Activated naive CD4-positive, alpha-beta T cell treated with anti-CD3 and anti-CD28 coated beads for 36 hours (primary cell): ENCODE data around the gene CMIP. TPM values are rescaled to one million over a fixed set of nuclear protein-coding genes. Genes with fewer than 3 reads are reported as not detected.
A peak's percentile ranks its signal among the peaks of the same experiment; 100 is the strongest.

Experiments used
- CTCF ChIA-PET: fragments of 350-600 bp; sonication (Branson Sonifier 250); formaldehyde crosslinking; loops from one replicate; lab custom pipeline; 2021; ENCODE audit warnings: antibody characterized with exemption; lab: Charles Lee
- DNase-seq: peaks from one replicate; pipeline ENCODE4 v3.0.0-alpha.2; 2020
- H3K27ac Mint-ChIP-seq: one replicate; pipeline ENCODE4 v1.8.0; 2021; ENCODE audit warnings: mild to moderate bottlenecking, mixed read lengths
- H3K27me3 Mint-ChIP-seq: one replicate; pipeline ENCODE4 v1.8.0; 2021; ENCODE audit warnings: low read depth, mixed read lengths
- H3K36me3 Mint-ChIP-seq: one replicate; pipeline ENCODE4 v1.8.0; 2021; ENCODE audit warnings: low read depth, mixed read lengths
- H3K4me1 Mint-ChIP-seq: one replicate; pipeline ENCODE4 v1.8.0; 2021; ENCODE audit warnings: low read depth, mixed read lengths
- H3K4me3 Mint-ChIP-seq: one replicate; pipeline ENCODE4 v1.8.0; 2021; ENCODE audit warnings: mild to moderate bottlenecking, moderate library complexity, mixed read lengths
- H3K9me3 Mint-ChIP-seq: one replicate; pipeline ENCODE4 v1.8.0; 2021; ENCODE audit warnings: mixed read lengths
- intact Hi-C: fragments of 100-400 bp; cut with micrococcal nuclease; formaldehyde crosslinking; loops from one replicate; pipeline ENCODE4 v1.15.1; 2023
- total RNA-seq, 2 experiments: library from RNA; stranded (reverse); gene quantifications; one replicate each; pipeline ENCODE4 v1.2.3, GENCODE V29; 2021

Gene CMIP
- total RNA-seq, 2 experiments from 2014 or later: 28.6 to 28.8 TPM

- Mint-ChIP-seq H3K4me1 (no peaks in the 10 kb centered on the region), H3K27ac (peak overlapping the region; percentile 44), H3K27me3 (no peaks in the 10 kb centered on the region), H3K9me3 (no peaks in the 10 kb centered on the region), H3K36me3 (peaks cover 9% of the 10 kb centered on the region), H3K4me3 (no peak overlapping the region)
- CTCF ChIA-PET: no interaction called here
- DNase-seq: no peak
- intact Hi-C loops: no loop called here
Observed at GRCh38 chr16:81709016-81709900, 264.6 kb downstream of the CMIP start.

- DNase-seq: no peak
- Mint-ChIP-seq H3K4me3 (no peak overlapping the region), H3K4me1 (peaks cover 7% of the 10 kb centered on the region), H3K27me3 (no peaks in the 10 kb centered on the region), H3K27ac (no peak overlapping the region), H3K36me3 (peaks cover 9% of the 10 kb centered on the region), H3K9me3 (no peaks in the 10 kb centered on the region)
- intact Hi-C loops: no loop called here
- CTCF ChIA-PET: interaction anchor here (0.5 kb wide), 1 partner anchor 517 kb away, joined by 4 read pairs; no protein-coding TSS in a partner anchor
Observed at GRCh38 chr16:81710044-81710443, 265.4 kb downstream of the CMIP start.

DNA sequence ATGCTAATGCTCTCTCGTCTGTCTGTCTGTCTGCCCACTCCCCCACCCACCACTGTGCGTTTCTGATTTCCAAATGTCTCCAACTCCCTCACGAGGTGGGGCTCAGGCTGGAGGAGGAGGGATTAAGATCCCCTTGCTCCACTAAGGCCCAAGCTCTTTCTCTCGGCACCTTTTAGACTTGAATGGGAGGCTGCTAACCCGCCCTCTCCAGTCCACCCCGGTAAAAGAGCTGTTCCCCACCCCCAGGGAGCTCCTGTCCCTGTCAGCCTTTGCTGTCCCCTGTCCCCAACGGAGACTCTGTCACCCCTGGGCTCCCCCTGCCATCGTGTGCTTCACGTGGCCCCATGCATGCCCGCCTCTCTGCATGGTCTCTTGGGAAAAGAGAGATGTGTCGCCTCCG lies 266.0 kb downstream of the CMIP start:
- H3K36me3 Mint-ChIP-seq: peaks cover 9% of the 10 kb centered on the region
- H3K9me3 Mint-ChIP-seq: no peaks in the 10 kb centered on the region
- no peak overlapping the region for H3K4me3 Mint-ChIP-seq
- no peak for DNase-seq
- intact Hi-C loops: no loop called here
- CTCF ChIA-PET: interaction anchor here (0.5 kb wide), 1 partner anchor 517 kb away, joined by 4 read pairs; no protein-coding TSS in a partner anchor
- no peaks in the 10 kb centered on the region for H3K27me3 Mint-ChIP-seq
- H3K27ac Mint-ChIP-seq: no peak overlapping the region
- H3K4me1 Mint-ChIP-seq: peaks cover 13% of the 10 kb centered on the region

- Mint-ChIP-seq H3K27me3 (no peaks in the 10 kb centered on the region), H3K36me3 (peaks cover 9% of the 10 kb centered on the region), H3K4me3 (no peak overlapping the region), H3K9me3 (no peaks in the 10 kb centered on the region), H3K27ac (no peak overlapping the region), H3K4me1 (peaks cover 25% of the 10 kb centered on the region)
- intact Hi-C loops: no loop called here
- no peak for DNase-seq
- CTCF ChIA-PET: interaction anchor here (1.7 kb wide), 1 partner anchor 15 kb away, joined by 5 read pairs; no protein-coding TSS in a partner anchor
Observed at GRCh38 chr16:81711657-81712319, 267.2 kb downstream of the CMIP start.

DNA sequence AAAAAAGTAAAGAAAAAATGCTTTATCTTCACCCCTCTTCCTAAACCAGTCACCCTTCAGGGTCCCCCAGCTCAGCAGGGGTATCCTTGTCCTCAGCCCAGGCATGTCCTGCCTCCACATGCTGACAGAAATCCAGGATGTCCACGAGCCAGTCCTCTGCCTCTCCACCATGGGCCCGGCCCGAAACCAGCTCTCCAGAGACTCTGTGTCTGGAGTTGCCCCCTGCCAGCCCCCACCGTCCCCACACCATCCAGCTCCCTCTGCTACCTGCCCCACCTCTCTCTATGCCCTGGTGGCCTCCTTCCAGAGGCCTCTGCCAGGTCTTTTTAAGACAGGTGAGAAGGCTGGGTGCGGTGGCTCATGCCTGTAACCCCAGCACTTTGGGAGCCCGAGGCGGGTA lies 268.1 kb downstream of the CMIP start:
- CTCF ChIA-PET: interaction anchor here (0.7 to 1.7 kb wide), 3 partner anchors 15 to 563 kb away, joined by 3 to 5 read pairs (median 3); no protein-coding TSS in a partner anchor
- DNase-seq: no peak
- Mint-ChIP-seq H3K27ac (no peak overlapping the region), H3K36me3 (peaks cover 2% of the 10 kb centered on the region), H3K9me3 (no peaks in the 10 kb centered on the region), H3K4me3 (no peak overlapping the region), H3K27me3 (no peaks in the 10 kb centered on the region), H3K4me1 (peaks cover 29% of the 10 kb centered on the region)
- intact Hi-C loops: no loop called here

DNA sequence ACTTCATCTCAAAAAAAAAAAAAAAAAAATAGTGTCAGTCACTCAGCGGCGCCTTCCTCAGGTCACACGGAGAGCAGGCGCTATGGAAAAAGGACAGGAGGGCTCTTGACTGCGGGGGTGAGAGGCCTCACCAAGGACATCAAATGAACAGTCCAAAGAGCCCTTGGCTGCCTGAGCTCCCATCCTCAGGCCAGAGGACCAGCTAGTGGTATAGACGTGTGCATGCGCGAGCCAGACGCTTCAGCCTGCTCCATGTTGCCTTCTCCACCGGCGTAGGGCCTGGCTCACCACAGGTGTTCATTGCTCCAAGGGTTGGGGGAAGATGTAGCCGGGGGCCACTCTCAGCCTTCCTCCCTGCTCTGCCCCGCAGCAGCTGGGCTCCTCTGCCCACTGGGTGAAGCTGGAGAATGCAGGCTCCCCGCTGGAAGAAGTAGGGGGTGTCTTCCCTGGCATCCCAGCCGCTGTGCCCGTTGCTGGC lies 268.7 kb downstream of the CMIP start:
- intact Hi-C loops: no loop called here
- no peaks in the 10 kb centered on the region for H3K9me3 Mint-ChIP-seq
- H3K36me3 Mint-ChIP-seq: no peaks in the 10 kb centered on the region
- H3K27ac Mint-ChIP-seq: no peak overlapping the region
- H3K27me3 Mint-ChIP-seq: no peaks in the 10 kb centered on the region
- peaks cover 34% of the 10 kb centered on the region for H3K4me1 Mint-ChIP-seq
- no peak for DNase-seq
- CTCF ChIA-PET: interaction anchor here (0.7 to 1.7 kb wide), 4 partner anchors 16 to 564 kb away, joined by 3 to 5 read pairs (median 3); no protein-coding TSS in a partner anchor
- no peak overlapping the region for H3K4me3 Mint-ChIP-seq

DNA sequence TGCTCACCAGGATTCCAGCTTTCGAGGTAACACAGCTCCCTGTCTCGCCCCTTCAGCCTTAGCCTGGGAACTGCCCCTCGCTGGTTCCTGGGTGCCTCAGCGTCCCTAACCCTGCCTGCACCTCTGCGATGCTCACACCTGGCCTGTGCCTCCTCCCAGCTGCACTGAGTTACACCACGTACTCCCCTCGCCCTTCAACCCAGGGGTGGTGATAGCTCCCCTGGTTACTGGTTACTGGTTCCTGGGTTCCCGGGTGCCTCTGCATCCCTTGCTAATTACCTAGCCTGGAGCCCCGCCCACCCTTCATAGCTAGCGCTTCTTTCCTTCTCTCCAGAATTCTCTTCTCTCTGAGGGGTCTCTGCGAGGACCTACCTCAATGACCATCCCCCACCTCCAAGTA lies 269.2 kb downstream of the CMIP start:
- no peak overlapping the region for H3K27ac Mint-ChIP-seq
- no peak for DNase-seq
- CTCF ChIA-PET: interaction anchor here (0.7 to 1.7 kb wide), 3 partner anchors 17 to 303 kb away, joined by 3 to 5 read pairs (median 3); no protein-coding TSS in a partner anchor
- H3K36me3 Mint-ChIP-seq: no peaks in the 10 kb centered on the region
- intact Hi-C loops: no loop called here
- no peaks in the 10 kb centered on the region for H3K27me3 Mint-ChIP-seq
- no peak overlapping the region for H3K4me3 Mint-ChIP-seq
- peaks cover 37% of the 10 kb centered on the region for H3K4me1 Mint-ChIP-seq
- H3K9me3 Mint-ChIP-seq: no peaks in the 10 kb centered on the region

DNA sequence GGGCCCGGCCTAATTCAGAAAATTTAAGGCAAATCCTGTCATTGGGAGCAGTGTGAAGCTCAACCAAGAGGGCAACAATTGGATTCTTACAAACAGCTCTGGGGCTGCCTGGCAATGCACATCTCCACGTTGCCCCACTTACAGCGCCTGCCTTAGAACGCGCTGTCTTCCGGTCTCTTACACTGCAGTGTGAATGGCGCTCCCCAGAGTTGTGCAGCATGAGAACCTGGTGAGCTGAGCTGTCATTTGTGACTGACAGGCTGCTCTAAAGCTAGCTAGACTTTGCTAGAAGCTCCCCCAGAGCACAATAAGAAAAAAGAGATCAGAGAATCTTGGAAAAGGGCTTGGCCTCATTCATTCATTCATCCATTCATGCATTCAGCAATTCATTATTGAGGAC lies 270.0 kb downstream of the CMIP start:
- Mint-ChIP-seq H3K36me3 (no peaks in the 10 kb centered on the region), H3K9me3 (no peaks in the 10 kb centered on the region), H3K27ac (no peak overlapping the region), H3K27me3 (no peaks in the 10 kb centered on the region), H3K4me1 (peaks cover 37% of the 10 kb centered on the region), H3K4me3 (no peak overlapping the region)
- CTCF ChIA-PET: interaction anchor here (0.6 to 0.8 kb wide), 3 partner anchors 311 to 578 kb away, joined by 3 to 6 read pairs (median 4); no protein-coding TSS in a partner anchor
- intact Hi-C loops: no loop called here
- DNase-seq: no peak

DNA sequence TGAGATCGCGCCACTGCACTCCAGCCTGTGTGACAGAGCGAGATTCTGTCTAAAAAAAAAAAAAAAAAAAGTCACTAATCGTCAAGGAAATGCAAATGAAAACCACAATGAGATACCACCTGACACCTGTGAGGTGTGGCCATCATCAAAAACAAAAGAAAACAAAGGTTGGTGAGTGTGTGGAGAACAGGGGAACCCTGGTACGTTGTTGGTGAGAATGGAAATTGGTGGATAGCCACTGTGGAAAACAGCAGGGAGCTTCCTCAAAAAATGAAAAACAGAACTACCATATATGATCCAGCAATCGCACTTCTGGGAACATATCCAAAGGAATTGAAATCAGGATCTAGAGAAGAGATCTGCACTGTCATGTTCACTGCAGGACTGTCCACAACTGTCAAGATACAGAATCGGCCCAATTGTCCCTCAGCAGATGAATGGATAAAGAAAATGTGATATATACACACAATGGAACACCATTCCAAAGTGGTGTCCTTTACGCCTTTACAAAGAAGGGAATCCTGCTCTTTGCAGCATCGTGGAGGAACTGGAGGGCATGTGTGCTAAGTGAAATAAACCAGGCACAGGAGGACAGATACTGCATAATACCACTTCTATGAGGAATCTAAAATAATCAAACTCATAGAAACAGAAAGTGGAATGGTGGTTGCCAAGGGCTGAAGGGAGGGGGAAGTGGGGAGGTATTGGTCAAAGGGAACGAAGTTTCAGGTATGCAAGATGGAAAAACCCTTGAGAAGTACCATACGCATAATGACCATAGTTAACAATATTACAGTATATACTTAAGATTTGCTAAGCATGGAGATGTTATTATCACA lies 271.0 kb downstream of the CMIP start:
- Mint-ChIP-seq H3K36me3 (no peaks in the 10 kb centered on the region), H3K9me3 (no peaks in the 10 kb centered on the region), H3K4me1 (peaks cover 37% of the 10 kb centered on the region), H3K4me3 (no peak overlapping the region), H3K27ac (peak overlapping the region; percentile 25), H3K27me3 (no peaks in the 10 kb centered on the region)
- peak; percentile 54 for DNase-seq
- intact Hi-C loops: loop anchor here (1.0 to 5.0 kb wide), 4 partner anchors 81 to 403 kb away; partner anchors contain the start of gene GAN
- CTCF ChIA-PET: interaction anchor here (0.6 to 0.8 kb wide), 4 partner anchors 14 to 578 kb away, joined by 3 to 6 read pairs (median 4); no protein-coding TSS in a partner anchor

GRCh38 chr16:81716478-81717225 lies 272.0 kb downstream of the CMIP start:
- Mint-ChIP-seq H3K27me3 (no peaks in the 10 kb centered on the region), H3K9me3 (peaks cover 5% of the 10 kb centered on the region), H3K4me3 (no peak overlapping the region), H3K36me3 (no peaks in the 10 kb centered on the region), H3K27ac (no peak overlapping the region), H3K4me1 (peaks cover 37% of the 10 kb centered on the region)
- CTCF ChIA-PET: no interaction called here
- intact Hi-C loops: loop anchor here (5.0 kb wide), 2 partner anchors 269 to 404 kb away; partner anchors contain the start of gene GAN
- peak; percentile 28 for DNase-seq
